ENCODE measurements around the gene BAX. TPM values are rescaled to one million over a fixed set of nuclear protein-coding genes. Genes with fewer than 3 reads are reported as not detected.

BAX gene
- polyA plus RNA-seq, 1 donor (not counting 4 experiments of a cell fraction or from before 2014, with no cell fraction given) = 113 TPM

- H3K4me1 ChIP-seq (ENCODE audit: control insufficient read depth, extremely low read depth, insufficient read depth, low read length) = peaks cover 26% of the 10 kb centered on the region
- DNase-seq (ENCODE audit: low read depth, low spot score) (no peak), FAIRE-seq (no peak)
- peaks cover 3% of the 10 kb centered on the region in 2 experiments for H3K36me3 ChIP-seq (ENCODE audit: control insufficient read depth in 2 of 2, extremely low read depth in 1 of 2, insufficient read depth in 2 of 2, low read length in 2 of 2)
- H3K9me1 ChIP-seq (ENCODE audit: control insufficient read depth, extremely low read depth, insufficient read depth, low read length) = peaks cover under 1% of the 10 kb centered on the region
- no peaks in the 10 kb centered on the region for H3K27me3 ChIP-seq (ENCODE audit: control insufficient read depth, extremely low read depth, insufficient read depth, low read length)
- H4K20me1 ChIP-seq (ENCODE audit: control insufficient read depth, extremely low read depth, insufficient read depth, low read length) = peaks cover 4% of the 10 kb centered on the region
- H3K9me3 ChIP-seq (ENCODE audit: control insufficient read depth, low read depth, low read length) = no peaks in the 10 kb centered on the region
- TF ChIP-seq CTCF (optimal IDR thresholded peaks at IDR 0.05 in 1 of 3, IDR thresholded peaks at IDR 0.05 in 1 of 3, conservative IDR thresholded peaks at IDR 0.05 in 1 of 3; ENCODE audit: extremely low read depth in 1 of 3, insufficient read depth in 2 of 3, low read length in 3 of 3) (no peak), EZH2 (IDR thresholded peaks at IDR 0.05; ENCODE audit: low read length) (no peak)
- H3K4me3 ChIP-seq (ENCODE audit: control insufficient read depth in 2 of 3, extremely low read depth in 1 of 3, insufficient read depth in 2 of 3, low read depth in 1 of 3, low read length in 3 of 3) = no peak overlapping the region
- H3K9ac ChIP-seq (ENCODE audit: control insufficient read depth, extremely low read depth, insufficient read depth, low read length) = no peak overlapping the region
- no peak overlapping the region for H3K4me2 ChIP-seq (ENCODE audit: control insufficient read depth, extremely low read depth, insufficient read depth, low read depth, low read length)
- dilution Hi-C loops (cut with MboI; ENCODE audit: extremely low pct_ligation_motif_present, low sequenced_read_pairs) = no loop called here
- peaks cover 12% of the 10 kb centered on the region for H3K79me2 ChIP-seq (ENCODE audit: control insufficient read depth, insufficient read depth, low read length)
- H3K27ac ChIP-seq (ENCODE audit: control insufficient read depth, insufficient read depth, low read length) = no peak overlapping the region
- no peak overlapping the region for H2AFZ ChIP-seq (ENCODE audit: control insufficient read depth, low read length)
These were observed 6.5 kb downstream of the BAX start for GRCh38 chr19:48961051-48961649.

- DNase-seq (ENCODE audit: low read depth, low spot score) (no peak), FAIRE-seq (no peak)
- Histone ChIP-seq H3K27ac (ENCODE audit: control insufficient read depth, insufficient read depth, low read length) (no peak overlapping the region), H3K9me1 (ENCODE audit: control insufficient read depth, extremely low read depth, insufficient read depth, low read length) (peaks cover 4% of the 10 kb centered on the region), H3K36me3 (ENCODE audit: control insufficient read depth in 2 of 2, extremely low read depth in 1 of 2, insufficient read depth in 2 of 2, low read length in 2 of 2) (peaks cover 0 to 4% of the 10 kb centered on the region in 2 experiments), H4K20me1 (ENCODE audit: control insufficient read depth, extremely low read depth, insufficient read depth, low read length) (peaks cover 6% of the 10 kb centered on the region), H3K9me3 (ENCODE audit: control insufficient read depth, low read depth, low read length) (no peaks in the 10 kb centered on the region), H3K27me3 (ENCODE audit: control insufficient read depth, extremely low read depth, insufficient read depth, low read length) (no peaks in the 10 kb centered on the region), H3K4me1 (ENCODE audit: control insufficient read depth, extremely low read depth, insufficient read depth, low read length) (peaks cover 31% of the 10 kb centered on the region), H3K4me2 (ENCODE audit: control insufficient read depth, extremely low read depth, insufficient read depth, low read depth, low read length) (no peak overlapping the region), H3K79me2 (ENCODE audit: control insufficient read depth, insufficient read depth, low read length) (peaks cover 10% of the 10 kb centered on the region), H3K9ac (ENCODE audit: control insufficient read depth, extremely low read depth, insufficient read depth, low read length) (no peak overlapping the region), H3K4me3 (ENCODE audit: control insufficient read depth in 2 of 3, extremely low read depth in 1 of 3, insufficient read depth in 2 of 3, low read depth in 1 of 3, low read length in 3 of 3) (no peak overlapping the region), H2AFZ (ENCODE audit: control insufficient read depth, low read length) (no peak overlapping the region)
- TF ChIP-seq EZH2 (IDR thresholded peaks at IDR 0.05; ENCODE audit: low read length) (no peak), CTCF (optimal IDR thresholded peaks at IDR 0.05 in 1 of 3, IDR thresholded peaks at IDR 0.05 in 1 of 3, conservative IDR thresholded peaks at IDR 0.05 in 1 of 3; ENCODE audit: extremely low read depth in 1 of 3, insufficient read depth in 2 of 3, low read length in 3 of 3) (no peak)
- dilution Hi-C loops (cut with MboI; ENCODE audit: extremely low pct_ligation_motif_present, low sequenced_read_pairs) = no loop called here
These were observed 7.0 kb downstream of the BAX start for GRCh38 chr19:48961673-48962028.

Data from keratinocyte (primary cell).